ENCODE results near the gene NSUN6. TPM values are rescaled to one million over a fixed set of nuclear protein-coding genes. Genes with fewer than 3 reads are reported as not detected.
A peak's percentile ranks its signal among the peaks of the same experiment; 100 is the strongest.

The NSUN6 gene, protein sequence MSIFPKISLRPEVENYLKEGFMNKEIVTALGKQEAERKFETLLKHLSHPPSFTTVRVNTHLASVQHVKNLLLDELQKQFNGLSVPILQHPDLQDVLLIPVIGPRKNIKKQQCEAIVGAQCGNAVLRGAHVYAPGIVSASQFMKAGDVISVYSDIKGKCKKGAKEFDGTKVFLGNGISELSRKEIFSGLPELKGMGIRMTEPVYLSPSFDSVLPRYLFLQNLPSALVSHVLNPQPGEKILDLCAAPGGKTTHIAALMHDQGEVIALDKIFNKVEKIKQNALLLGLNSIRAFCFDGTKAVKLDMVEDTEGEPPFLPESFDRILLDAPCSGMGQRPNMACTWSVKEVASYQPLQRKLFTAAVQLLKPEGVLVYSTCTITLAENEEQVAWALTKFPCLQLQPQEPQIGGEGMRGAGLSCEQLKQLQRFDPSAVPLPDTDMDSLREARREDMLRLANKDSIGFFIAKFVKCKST
- total RNA-seq (2014; rRNA removed; shearing (Covaris generic)): 6.0 and 6.3 TPM in 2 replicates

DNA sequence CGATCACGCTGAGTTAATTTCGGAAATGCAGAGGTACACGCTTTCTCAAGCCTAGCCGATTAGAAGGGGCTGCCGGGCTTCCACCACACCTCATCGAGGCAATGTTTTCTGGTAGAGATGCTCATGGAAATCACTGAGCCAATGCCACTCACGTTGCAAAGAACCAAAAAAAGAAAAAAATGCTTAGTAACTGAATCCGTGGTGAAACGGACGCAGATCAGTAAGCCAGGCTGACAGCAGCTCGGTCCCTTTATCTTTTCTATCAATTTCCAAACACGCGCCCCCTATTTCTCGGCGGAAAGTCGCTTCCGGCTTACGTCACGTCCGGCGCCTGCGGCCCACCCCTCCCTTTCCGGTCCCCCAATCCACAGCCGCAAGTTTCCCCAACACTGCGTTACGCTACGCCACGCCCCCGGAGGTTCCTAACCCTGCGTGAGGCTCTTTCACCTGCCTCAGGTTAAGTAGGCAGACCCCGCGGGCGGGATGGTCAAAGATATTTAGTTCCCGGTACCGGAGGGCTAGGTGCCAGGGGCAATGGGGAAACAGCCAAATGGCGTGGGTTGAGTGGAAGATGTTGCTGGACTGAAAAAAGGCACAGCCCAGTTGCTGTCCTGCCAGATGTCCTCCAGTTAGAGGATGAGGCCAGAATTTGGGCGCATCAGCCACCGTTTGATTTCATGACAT, at the start of gene NSUN6:
Gene NSUN6, minus strand, starts transcription at position 264 of the 684 bp plus-strand sequence. CDS start 384 bp downstream, outside the sequence.
- in situ Hi-C loops (cut with HindIII; ENCODE audit: low sequenced_read_pairs): no loop called here
- DNase-seq (ENCODE audit: low spot score): peak; percentile 92

DNA sequence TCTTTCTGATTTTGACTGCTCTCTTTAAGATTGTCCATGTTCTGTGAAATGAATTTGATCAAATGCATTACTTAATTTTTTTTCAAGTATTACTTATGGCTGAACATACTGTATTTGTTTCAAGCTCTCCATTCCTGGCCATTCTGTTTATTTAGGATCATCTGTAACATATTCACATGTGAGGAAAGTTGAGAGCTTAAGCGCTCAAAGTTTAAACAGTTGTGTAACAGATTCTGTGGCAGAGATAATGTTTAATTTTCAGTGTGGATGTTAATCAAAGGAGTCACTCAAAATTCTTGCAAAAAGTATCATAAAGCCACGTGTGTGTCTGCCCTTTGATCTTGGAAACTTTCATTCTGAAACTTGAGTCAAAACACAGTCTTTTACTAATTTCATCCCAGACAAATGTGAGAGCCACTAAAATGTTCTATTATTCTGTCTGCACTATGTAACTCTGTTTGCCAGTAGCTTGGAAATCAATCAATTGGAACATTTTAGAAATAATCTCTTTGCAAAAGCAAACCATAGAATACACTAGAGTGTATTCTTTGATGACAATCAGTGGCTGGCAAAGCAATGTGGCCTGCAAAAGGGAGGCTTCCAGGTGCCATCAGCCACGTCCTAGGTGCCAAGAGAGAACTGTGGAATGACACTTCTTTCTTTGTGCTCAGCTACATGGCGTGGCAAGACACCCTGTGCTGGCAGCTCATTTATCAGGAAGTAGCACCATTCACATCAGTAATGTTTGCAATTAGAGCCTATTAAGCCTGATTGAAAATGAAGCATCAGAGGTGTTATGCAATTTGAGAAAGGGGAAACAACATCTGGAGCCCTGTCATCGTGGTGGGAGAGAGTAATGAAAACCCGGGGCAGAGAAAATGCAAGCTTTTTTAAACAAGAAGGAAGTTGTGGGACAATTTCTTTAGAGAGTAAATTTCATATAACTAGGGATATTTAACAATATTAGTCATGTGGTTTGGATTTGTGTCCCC, 48.8 kb upstream of the NSUN6 start:
- DNase-seq (ENCODE audit: low spot score): no peak
- in situ Hi-C loops (cut with HindIII; ENCODE audit: low sequenced_read_pairs): no loop called here

DNA sequence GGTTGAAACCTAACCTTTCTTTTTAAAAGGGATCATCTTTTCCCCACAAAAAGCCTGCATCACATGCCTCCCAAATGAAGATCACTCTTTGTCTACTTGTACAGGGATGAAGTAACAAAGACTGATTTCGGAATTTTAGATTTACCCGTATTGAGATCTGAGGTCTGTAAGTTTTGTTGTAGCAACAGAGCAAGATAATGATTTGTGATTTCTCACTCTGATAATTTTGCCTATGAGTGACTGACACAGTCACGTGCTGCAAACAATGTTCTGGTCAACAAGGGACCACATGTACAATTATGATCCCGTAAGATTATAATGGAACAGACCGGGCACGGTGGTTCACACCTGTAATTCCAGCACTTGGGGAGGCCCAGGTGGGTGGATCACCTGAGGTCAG, 39.2 kb upstream of the NSUN6 start:
- DNase-seq (ENCODE audit: low spot score): no peak
- in situ Hi-C loops (cut with HindIII; ENCODE audit: low sequenced_read_pairs): no loop called here

DNA sequence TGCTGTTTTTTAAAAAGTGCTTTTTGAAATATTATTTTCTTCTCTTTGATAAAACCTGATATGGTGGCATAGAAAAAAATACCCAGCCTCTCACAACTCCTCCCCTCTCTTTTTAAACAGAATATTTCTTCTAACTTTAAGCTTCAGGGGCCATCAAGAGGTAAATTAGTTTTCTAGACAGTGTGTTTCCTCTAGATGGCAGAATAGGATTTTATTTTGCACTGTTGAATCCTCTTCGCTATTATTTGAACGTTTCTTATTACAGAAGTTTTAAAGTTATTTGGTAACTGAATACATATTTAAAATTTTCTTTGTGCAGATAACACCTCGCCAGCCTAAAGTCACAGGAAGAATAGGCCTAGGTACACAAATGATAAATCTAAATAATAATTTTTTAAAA, 38.1 kb upstream of the NSUN6 start:
- in situ Hi-C loops (cut with HindIII; ENCODE audit: low sequenced_read_pairs): no loop called here
- DNase-seq (ENCODE audit: low spot score): no peak

DNA sequence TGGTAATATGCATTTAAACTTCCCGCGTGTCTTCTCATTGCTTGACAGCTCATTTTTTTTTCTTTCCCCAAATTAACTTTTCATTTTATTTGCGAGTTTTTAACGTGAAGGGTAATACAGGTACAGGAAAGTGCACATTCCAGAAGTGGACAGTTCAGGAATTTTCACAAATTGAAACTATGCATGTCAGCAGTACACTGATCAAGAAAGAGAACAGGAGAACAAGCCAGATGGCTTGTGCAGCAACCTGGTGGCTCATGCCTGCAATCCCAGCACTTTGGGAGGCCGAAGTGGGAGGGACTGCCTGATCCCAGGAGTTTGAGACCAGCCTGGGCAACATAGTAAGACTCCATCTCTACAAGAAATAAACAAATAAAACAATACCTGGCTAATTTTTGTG, 36.3 kb upstream of the NSUN6 start:
- in situ Hi-C loops (cut with HindIII; ENCODE audit: low sequenced_read_pairs): no loop called here
- no peak for DNase-seq (ENCODE audit: low spot score)

GRCh38 chr10:18687195-18687594, 35.8 kb upstream of the NSUN6 start:
- in situ Hi-C loops (cut with HindIII; ENCODE audit: low sequenced_read_pairs): no loop called here

GRCh38 chr10:18685555-18685954, 34.2 kb upstream of the NSUN6 start:
- in situ Hi-C loops (cut with HindIII; ENCODE audit: low sequenced_read_pairs): no loop called here
- DNase-seq (ENCODE audit: low spot score): no peak

More at GRCh38 chr10:18687195-18687594, 35.8 kb upstream of the NSUN6 start:
- DNase-seq (ENCODE audit: low spot score): no peak

- DNase-seq (ENCODE audit: low spot score): no peak
- in situ Hi-C loops (cut with HindIII; ENCODE audit: low sequenced_read_pairs): no loop called here
Observed at GRCh38 chr10:18684953-18685352, 33.6 kb upstream of the NSUN6 start.

DNA sequence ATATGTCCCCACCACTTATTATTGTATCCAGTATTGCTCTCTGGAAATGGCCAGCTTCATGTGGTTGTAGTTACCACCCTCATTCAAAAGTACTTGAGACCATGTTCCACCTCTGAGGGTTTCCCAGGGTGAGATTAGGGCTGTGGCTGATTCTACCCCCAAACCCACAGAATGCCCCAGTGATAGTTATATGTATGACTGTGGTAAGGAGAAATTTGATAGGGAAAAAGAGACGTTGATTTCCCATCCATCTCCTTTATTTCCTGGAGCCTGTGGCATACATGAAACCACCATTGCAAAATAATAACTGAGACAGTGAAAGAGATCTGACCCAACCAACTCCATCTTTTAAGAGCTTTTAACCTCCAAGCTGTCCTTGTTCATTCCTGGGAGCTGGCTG, 33.0 kb upstream of the NSUN6 start:
- DNase-seq (ENCODE audit: low spot score): no peak
- in situ Hi-C loops (cut with HindIII; ENCODE audit: low sequenced_read_pairs): no loop called here

DNA sequence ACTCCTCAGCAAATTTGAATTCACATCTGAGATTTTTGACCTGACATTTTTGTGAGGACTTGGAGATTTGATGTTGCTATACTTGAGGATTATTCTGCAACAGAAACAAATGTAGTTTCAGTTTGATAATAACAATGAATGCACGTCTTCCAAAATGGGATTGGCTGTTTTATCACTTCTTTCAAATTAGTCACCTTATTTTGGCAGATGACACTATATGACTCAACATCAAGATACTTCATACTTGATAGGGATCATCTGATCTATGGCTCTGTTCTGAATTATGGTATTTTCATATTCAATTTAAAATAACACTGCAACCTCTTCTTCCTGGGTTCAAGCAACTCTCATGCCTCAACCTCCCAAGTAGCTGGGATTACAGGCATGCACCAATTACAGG, 32.0 kb upstream of the NSUN6 start:
- DNase-seq (ENCODE audit: low spot score): no peak
- in situ Hi-C loops (cut with HindIII; ENCODE audit: low sequenced_read_pairs): no loop called here

GRCh38 chr10:18681971-18682411, 30.6 kb upstream of the NSUN6 start:
- in situ Hi-C loops (cut with HindIII; ENCODE audit: low sequenced_read_pairs): no loop called here
- DNase-seq (ENCODE audit: low spot score): no peak

DNA sequence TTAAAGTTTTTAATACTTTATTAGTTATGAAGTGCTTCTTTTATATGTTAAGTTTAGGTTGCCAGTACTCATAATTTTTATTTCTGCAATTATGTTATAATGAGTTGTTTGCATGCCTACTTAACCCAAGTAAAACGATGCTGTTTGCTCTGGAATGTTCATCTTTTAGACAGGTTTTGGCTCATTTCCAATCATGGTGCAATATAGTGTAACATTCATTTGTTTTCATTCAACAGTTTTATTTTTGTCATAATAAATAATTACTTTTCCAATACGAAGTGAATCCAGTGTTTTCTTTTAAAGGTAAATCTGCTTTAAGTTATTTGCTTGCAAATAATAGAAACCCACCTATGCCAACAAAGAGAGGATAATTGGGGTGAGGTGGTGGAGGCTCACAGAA, 30.0 kb upstream of the NSUN6 start:
- DNase-seq (ENCODE audit: low spot score): no peak
- in situ Hi-C loops (cut with HindIII; ENCODE audit: low sequenced_read_pairs): no loop called here

DNA sequence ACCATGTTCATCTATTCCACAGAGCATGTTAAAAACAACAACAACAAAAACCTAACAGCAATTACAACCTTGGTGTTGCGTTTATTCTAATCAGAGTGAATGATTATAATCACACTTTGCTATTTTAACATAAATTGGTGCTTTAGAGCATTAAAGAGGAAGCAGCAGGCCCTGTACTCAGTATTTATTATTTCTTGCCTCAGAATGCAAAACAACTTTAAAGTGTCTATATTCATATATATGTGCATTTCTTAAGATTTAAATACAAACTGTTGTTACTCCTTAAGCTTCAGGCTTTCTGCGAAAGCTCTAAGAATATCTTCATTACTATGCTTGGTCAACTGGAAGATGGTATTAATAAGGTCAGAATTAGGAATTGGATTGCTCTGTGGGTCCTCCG, 29.4 kb upstream of the NSUN6 start:
- in situ Hi-C loops (cut with HindIII; ENCODE audit: low sequenced_read_pairs): no loop called here
- no peak for DNase-seq (ENCODE audit: low spot score)

DNA sequence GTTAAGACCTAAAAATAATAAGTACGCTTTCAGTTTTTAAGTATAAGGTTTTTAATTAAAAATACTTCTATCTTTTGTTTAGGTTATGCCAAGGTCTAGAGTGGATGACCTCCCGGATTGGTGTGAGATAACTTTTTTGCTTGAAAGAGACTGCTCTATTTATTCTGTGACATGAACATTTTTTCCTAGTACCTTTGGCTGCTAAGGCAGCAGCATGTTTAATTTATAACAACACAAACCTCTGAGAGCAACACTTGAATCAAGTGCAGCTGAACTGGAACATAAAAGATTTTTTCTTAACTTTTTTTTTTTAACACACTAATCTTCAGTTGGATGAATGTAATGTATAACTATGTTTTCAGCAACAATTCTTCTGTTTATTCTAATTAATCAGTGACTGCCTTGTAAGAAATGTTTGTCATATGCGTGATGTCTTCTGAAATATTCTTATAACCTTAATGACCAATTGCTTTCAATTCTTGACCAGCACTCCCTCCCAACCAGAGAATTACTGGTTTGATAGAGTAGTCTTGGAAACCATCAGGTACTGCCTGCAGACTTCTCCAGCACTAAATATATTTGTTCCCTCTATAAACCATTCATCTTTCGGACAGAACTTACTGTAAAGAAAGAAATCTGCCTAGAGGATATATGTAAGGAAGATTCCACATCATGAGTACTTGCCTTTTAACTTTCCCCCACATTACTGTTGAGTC, 23.9 kb upstream of the NSUN6 start:
- DNase-seq (ENCODE audit: low spot score): no peak
- in situ Hi-C loops (cut with HindIII; ENCODE audit: low sequenced_read_pairs): no loop called here

- in situ Hi-C loops (cut with HindIII; ENCODE audit: low sequenced_read_pairs): no loop called here
- no peak for DNase-seq (ENCODE audit: low spot score)
Observed at GRCh38 chr10:18668026-18668425, 16.6 kb upstream of the NSUN6 start.

- in situ Hi-C loops (cut with HindIII; ENCODE audit: low sequenced_read_pairs): no loop called here
- DNase-seq (ENCODE audit: low spot score): no peak
Observed at GRCh38 chr10:18666810-18667209, 15.4 kb upstream of the NSUN6 start.

DNA sequence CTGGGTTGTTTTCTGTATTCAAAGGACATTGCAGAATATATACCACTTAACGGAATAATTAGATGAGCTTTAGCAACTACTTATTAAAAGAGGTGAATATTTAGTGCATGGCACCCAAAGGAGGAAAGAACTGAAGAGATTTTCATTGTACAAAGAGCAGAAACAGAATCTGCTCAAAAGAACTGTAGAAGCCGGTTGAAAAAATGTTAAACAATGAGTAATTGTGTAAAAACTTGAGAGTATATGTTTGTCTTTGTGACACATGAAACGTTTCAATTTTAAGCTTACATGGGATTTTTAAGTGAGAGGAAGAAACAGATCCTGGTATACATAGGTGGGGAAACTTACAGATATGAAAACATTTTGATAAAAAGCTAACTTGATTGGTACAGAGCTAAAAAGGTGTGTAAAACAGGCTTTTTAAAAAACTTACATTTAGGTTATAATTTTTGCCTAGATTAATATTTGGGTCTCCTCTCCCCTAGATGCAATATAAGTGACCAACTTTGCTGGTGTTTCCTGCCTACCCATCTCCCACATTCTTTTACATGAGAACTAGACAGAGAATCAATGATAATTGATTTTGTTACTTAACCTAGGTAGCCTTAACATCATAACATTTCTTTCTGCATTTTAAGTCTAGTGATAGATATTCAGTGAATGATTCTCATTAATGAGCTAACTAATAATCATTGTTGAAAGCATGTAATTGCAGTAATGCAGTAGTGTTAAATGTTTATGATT, 14.6 kb upstream of the NSUN6 start:
- DNase-seq (ENCODE audit: low spot score): no peak
- in situ Hi-C loops (cut with HindIII; ENCODE audit: low sequenced_read_pairs): no loop called here

GRCh38 chr10:18664841-18665478, 13.6 kb upstream of the NSUN6 start:
- in situ Hi-C loops (cut with HindIII; ENCODE audit: low sequenced_read_pairs): no loop called here
- no peak for DNase-seq (ENCODE audit: low spot score)
